Vagina (tissue), 2 donors: ENCODE measurements around the gene TSPAN4. TPM values are rescaled to one million over a fixed set of nuclear protein-coding genes. Genes with fewer than 3 reads are reported as not detected.

ENCODE experiments used
- DNase-seq, 2 donors: peaks; one replicate each; pipeline ENCODE4 v3.0.0-alpha.2; 2017; ENCODE audit errors: extremely low spot score in 2 of 2
- H3K27ac ChIP-seq: fragments of 200-600 bp; sonication (generic); one replicate; pipeline ENCODE4 v1.5.1; 2019
- H3K27me3 ChIP-seq: fragments of 200-600 bp; sonication (generic); one replicate; pipeline ENCODE4 v1.5.1; 2019
- H3K36me3 ChIP-seq, 2 donors: fragments of 200-600 bp; sonication (generic); one replicate each; pipeline ENCODE4 v1.5.1; 2017 to 2019
- H3K4me1 ChIP-seq: fragments of 200-600 bp; sonication (generic); one replicate; pipeline ENCODE4 v1.5.1; 2019
- H3K4me3 ChIP-seq, 2 donors: fragments of 200-600 bp; sonication (generic); 1 replicate in 1 of 2; 2 replicates in 1 of 2; pipeline ENCODE4 v1.5.1; 2016 to 2019
- H3K9me3 ChIP-seq: fragments of 200-600 bp; sonication (generic); one replicate; pipeline ENCODE4 v1.5.1; 2019
- POLR2A ChIP-seq, 2 donors: fragments of 450-650 bp; IDR thresholded peaks; one replicate each; pipeline ENCODE4 v1.6.1; 2017; ENCODE audit warnings: antibody characterized with exemption in 2 of 2, mild to moderate bottlenecking in 2 of 2, moderate library complexity in 2 of 2
- POLR2AphosphoS5 ChIP-seq, 2 donors: sonication (generic); formaldehyde crosslinking; IDR thresholded peaks; one replicate each; pipeline ENCODE4 v1.9.0; 2017; ENCODE audit warnings: antibody characterized with exemption in 2 of 2, mild to moderate bottlenecking in 2 of 2, low read depth in 1 of 2; ENCODE audit not compliant: insufficient read depth in 1 of 2
- intact Hi-C: fragments of 100-400 bp; cut with DNase I; formaldehyde crosslinking; loops from one replicate; pipeline ENCODE4 v1.15.1; 2023
- total RNA-seq: library from RNA; depleted of rRNA; stranded (reverse); fragments of >200 nt; gene quantifications from one replicate; pipeline ENCODE4 v1.2.3, GENCODE V29; 2016
- TF ChIP-seq, protein P1 (sequence below), 3 experiments: fragments of 450-650 bp in 2 of 3; fragments of 200-600 bp in 1 of 3; sonication (generic) in 1 of 3; IDR thresholded peaks; one replicate each; pipeline ENCODE4 v1.5.1; 2017 to 2019; ENCODE audit warnings: antibody characterized with exemption in 3 of 3, mild to moderate bottlenecking in 2 of 3, moderate library complexity in 2 of 3

Gene TSPAN4
- total RNA-seq, 1 donor from 2014 or later = 99.0 TPM

DNA sequence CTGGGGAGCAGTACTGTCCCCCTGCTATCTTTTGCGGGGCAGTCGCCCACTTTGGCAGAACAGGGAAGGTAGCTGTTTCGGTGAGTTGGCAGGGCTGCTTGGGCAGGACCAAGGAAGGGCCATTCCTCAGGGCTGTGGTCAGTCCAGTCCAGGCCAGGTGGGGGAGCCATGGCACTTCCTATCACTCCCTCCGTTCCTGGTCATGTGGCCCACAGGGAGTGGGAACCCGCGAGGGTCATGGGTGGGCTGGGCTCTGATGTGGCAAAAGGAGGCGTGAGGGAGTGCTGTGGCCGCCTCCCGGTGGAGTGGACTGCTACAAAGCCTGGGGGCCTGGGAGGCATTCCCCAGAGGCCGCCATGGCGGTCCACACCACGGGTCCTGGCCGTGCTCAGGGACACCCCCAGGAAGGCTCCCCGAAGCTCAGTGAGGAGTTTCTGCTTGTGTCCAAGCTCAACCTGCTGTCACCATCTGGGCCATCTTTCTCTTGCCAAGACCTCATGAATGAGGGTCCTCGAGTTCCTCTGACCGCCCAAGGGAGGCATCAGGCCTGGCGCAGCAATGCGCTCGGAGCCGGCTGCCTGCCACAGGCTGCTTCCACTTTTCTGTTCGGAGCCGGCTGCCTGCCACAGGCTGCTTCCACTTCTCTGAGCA lies 56.0 kb downstream of the TSPAN4 start:
- no peaks in the 10 kb centered on the region for H3K4me1 ChIP-seq
- intact Hi-C loops = no loop called here
- no peak overlapping the region for H3K4me3 ChIP-seq
- H3K27me3 ChIP-seq = no peaks in the 10 kb centered on the region
- no peaks in the 10 kb centered on the region for H3K9me3 ChIP-seq
- DNase-seq = no peak
- no peak overlapping the region for H3K27ac ChIP-seq
- TF ChIP-seq POLR2A (IDR thresholded peaks at IDR 0.05) = no peak
- no peak for TF ChIP-seq POLR2AphosphoS5 (IDR thresholded peaks at IDR 0.05; ENCODE audit: insufficient read depth in 1 of 2, low read depth in 1 of 2)
- TF ChIP-seq, protein P1, sequence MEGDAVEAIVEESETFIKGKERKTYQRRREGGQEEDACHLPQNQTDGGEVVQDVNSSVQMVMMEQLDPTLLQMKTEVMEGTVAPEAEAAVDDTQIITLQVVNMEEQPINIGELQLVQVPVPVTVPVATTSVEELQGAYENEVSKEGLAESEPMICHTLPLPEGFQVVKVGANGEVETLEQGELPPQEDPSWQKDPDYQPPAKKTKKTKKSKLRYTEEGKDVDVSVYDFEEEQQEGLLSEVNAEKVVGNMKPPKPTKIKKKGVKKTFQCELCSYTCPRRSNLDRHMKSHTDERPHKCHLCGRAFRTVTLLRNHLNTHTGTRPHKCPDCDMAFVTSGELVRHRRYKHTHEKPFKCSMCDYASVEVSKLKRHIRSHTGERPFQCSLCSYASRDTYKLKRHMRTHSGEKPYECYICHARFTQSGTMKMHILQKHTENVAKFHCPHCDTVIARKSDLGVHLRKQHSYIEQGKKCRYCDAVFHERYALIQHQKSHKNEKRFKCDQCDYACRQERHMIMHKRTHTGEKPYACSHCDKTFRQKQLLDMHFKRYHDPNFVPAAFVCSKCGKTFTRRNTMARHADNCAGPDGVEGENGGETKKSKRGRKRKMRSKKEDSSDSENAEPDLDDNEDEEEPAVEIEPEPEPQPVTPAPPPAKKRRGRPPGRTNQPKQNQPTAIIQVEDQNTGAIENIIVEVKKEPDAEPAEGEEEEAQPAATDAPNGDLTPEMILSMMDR (IDR thresholded peaks at IDR 0.05) = no peak
- H3K36me3 ChIP-seq = peaks cover 3 to 50% of the 10 kb centered on the region in 2 donors

DNA sequence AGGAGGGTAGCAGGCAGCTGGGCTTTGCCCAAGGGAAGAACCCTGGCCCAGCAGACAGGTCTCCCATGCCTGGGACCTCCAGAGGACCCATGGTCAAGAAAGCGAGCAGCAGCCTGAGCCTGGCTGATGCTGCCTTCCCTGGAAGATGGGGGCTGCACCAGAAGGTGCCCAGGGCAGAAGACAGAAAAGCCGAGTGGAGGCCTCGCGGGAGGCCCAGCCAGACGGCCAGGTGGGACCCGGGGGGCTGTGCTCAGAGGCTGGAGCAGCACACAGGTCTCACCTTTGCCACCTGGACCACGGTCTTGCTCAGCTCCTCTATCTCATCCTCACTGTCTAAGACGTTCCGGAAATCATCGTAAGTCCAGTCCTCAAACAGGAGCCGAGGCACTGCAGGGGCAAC lies 57.1 kb downstream of the TSPAN4 start:
- Histone ChIP-seq H3K4me1 (no peaks in the 10 kb centered on the region), H3K9me3 (no peaks in the 10 kb centered on the region), H3K36me3 (peaks cover 3 to 60% of the 10 kb centered on the region in 2 donors), H3K27me3 (no peaks in the 10 kb centered on the region), H3K27ac (no peak overlapping the region), H3K4me3 (no peak overlapping the region)
- TF ChIP-seq, protein P1 (IDR thresholded peaks at IDR 0.05) = no peak
- TF ChIP-seq POLR2A (IDR thresholded peaks at IDR 0.05) (no peak), POLR2AphosphoS5 (IDR thresholded peaks at IDR 0.05; ENCODE audit: insufficient read depth in 1 of 2, low read depth in 1 of 2) (no peak)
- no peak for DNase-seq
- intact Hi-C loops = no loop called here

DNA sequence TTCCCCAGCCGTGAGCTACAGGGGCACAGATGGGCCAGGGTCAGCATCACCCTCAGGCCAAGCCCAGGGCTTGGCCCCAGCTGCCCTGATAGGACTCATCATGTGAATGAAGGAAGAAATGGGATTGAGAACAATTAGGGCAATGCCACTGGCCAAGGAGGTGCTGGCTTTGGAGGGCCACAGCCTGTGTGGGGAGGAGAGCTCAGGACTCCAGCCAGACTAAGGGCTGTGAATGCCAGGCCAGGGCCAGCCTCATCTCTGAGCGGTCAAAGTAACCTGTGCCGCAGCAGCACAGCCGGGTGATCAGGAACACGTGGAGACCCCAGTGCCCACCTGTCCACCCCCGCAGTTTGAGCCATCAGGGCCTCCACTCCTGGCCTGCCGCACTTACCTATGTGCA lies 57.9 kb downstream of the TSPAN4 start:
- peaks cover 3 to 60% of the 10 kb centered on the region in 2 donors for H3K36me3 ChIP-seq
- no peak overlapping the region for H3K4me3 ChIP-seq
- no peaks in the 10 kb centered on the region for H3K27me3 ChIP-seq
- no peak overlapping the region for H3K27ac ChIP-seq
- no peaks in the 10 kb centered on the region for H3K9me3 ChIP-seq
- intact Hi-C loops = no loop called here
- DNase-seq = no peak
- TF ChIP-seq POLR2A (IDR thresholded peaks at IDR 0.05) (no peak), POLR2AphosphoS5 (IDR thresholded peaks at IDR 0.05; ENCODE audit: insufficient read depth in 1 of 2, low read depth in 1 of 2) (no peak)
- TF ChIP-seq, protein P1 (IDR thresholded peaks at IDR 0.05) = no peak
- no peaks in the 10 kb centered on the region for H3K4me1 ChIP-seq

DNA sequence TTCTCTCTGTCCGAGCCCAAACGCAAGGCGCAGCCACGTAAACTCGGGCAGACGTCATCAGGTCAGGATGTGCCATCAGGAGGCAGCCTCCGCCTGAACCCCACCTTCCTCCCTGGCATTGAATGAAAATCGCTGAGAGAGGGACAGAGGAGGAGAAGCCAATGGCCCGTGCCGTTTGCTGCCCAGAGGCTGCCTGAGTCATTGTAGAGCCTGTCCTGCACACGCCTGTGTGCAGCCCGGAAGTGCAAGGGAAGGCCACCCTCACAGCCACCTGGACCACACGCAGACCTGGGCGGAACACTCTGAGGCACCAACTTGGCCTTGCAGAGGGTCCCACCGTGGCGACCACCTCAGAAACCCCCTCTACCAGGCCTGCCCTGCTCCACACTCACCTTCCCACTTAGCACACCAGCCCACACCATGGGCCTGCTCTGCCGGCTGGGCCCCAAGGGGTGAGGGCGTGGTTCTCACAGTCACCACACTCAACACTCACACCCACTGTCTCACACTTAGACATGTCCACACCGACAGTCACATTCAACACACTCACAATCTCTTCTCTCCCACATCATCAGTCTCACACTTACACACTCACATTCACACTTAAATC lies 58.9 kb downstream of the TSPAN4 start:
- peaks cover 3 to 60% of the 10 kb centered on the region in 2 donors for H3K36me3 ChIP-seq
- intact Hi-C loops = no loop called here
- TF ChIP-seq POLR2A (IDR thresholded peaks at IDR 0.05) (no peak), POLR2AphosphoS5 (IDR thresholded peaks at IDR 0.05; ENCODE audit: insufficient read depth in 1 of 2, low read depth in 1 of 2) (no peak)
- TF ChIP-seq, protein P1 (IDR thresholded peaks at IDR 0.05) = no peak

DNA sequence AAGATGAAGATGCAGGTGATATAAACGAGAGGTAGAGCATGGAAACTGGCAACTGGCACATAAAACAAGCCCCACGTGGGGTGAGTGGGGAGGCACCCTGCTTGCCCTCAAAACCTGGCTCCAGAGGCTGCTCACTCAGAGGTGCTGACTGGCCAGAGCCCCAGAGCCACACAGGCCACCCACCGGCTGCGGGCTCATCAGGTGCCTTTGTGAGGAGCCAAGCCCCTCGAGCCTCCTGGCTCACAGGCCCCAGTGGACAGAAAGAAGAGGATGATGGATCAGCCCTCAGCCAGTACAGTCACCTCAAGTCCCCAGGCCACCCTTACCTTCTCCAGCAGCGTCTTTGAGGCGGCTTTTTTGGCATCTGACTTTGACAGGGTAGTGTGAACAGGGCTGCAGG lies 61.7 kb downstream of the TSPAN4 start:
- intact Hi-C loops = no loop called here
- H3K4me1 ChIP-seq = peaks cover 9% of the 10 kb centered on the region

More for the DNA sequence above, 58.9 kb downstream of the TSPAN4 start:
- Histone ChIP-seq H3K4me3 (no peak overlapping the region), H3K27me3 (no peaks in the 10 kb centered on the region), H3K27ac (no peak overlapping the region), H3K4me1 (no peaks in the 10 kb centered on the region), H3K9me3 (no peaks in the 10 kb centered on the region)
- DNase-seq = no peak

More for the DNA sequence above, 61.7 kb downstream of the TSPAN4 start:
- TF ChIP-seq POLR2A (IDR thresholded peaks at IDR 0.05) (no peak), POLR2AphosphoS5 (IDR thresholded peaks at IDR 0.05; ENCODE audit: insufficient read depth in 1 of 2, low read depth in 1 of 2) (no peak)
- TF ChIP-seq, protein P1 (IDR thresholded peaks at IDR 0.05) = no peak
- Histone ChIP-seq H3K4me3 (no peak overlapping the region), H3K9me3 (no peaks in the 10 kb centered on the region), H3K36me3 (peaks cover 3 to 51% of the 10 kb centered on the region in 2 donors), H3K27me3 (no peaks in the 10 kb centered on the region), H3K27ac (no peak overlapping the region)
- no peak for DNase-seq
